Middle frontal gyrus (tissue), 1 donor: ENCODE measurements around the gene SEC24C.

Experiments used
- DNase-seq: peaks from one replicate; pipeline ENCODE4 v3.0.0-alpha.2; 2015; ENCODE audit warnings: low spot score; ENCODE audit errors: extremely low spot score

Gene SEC24C

GRCh38 chr10:73809061-73809818, 65.1 kb downstream of the SEC24C start:
- no peak for DNase-seq

GRCh38 chr10:73810358-73810734, 66.2 kb downstream of the SEC24C start:
- no peak for DNase-seq

- no peak for DNase-seq
Observed at GRCh38 chr10:73810735-73811465, 66.7 kb downstream of the SEC24C start.

- DNase-seq, result no peak
Observed at GRCh38 chr10:73812657-73813056, 68.5 kb downstream of the SEC24C start.

GRCh38 chr10:73813333-73813732, 69.2 kb downstream of the SEC24C start:
- no peak for DNase-seq

GRCh38 chr10:73814276-73814895, 70.2 kb downstream of the SEC24C start:
- DNase-seq, result no peak

GRCh38 chr10:73814896-73815718, 70.9 kb downstream of the SEC24C start:
- no peak for DNase-seq

- DNase-seq, result no peak
Observed at GRCh38 chr10:73815719-73816030, 71.5 kb downstream of the SEC24C start.

GRCh38 chr10:73816917-73817729, 73.0 kb downstream of the SEC24C start:
- DNase-seq, result no peak

- DNase-seq, result no peak
Observed at GRCh38 chr10:73817826-73818225, 73.7 kb downstream of the SEC24C start.

- DNase-seq, result no peak
Observed at GRCh38 chr10:73818402-73818801, 74.2 kb downstream of the SEC24C start.

GRCh38 chr10:73819081-73819480, 74.9 kb downstream of the SEC24C start:
- DNase-seq, result no peak

GRCh38 chr10:73819513-73820093, 75.4 kb downstream of the SEC24C start:
- DNase-seq, result no peak
